H4 (cell line): ENCODE data around the gene PSME3IP1. TPM values are rescaled to one million over a fixed set of nuclear protein-coding genes. Genes with fewer than 3 reads are reported as not detected.

Experiments used
- DNase-seq: peaks from one replicate; pipeline ENCODE4 v3.0.0-alpha.2; 2015; ENCODE audit warnings: low spot score
- total RNA-seq: library from RNA; depleted of rRNA; stranded (reverse); fragments of >200 nt; shearing (Covaris generic); gene quantifications from 2 replicates; pipeline ENCODE4 v1.2.3, GENCODE V29; 2014

PSME3IP1 gene
- total RNA-seq, 1 experiment from 2014 or later = 104 TPM

- DNase-seq = no peak
Measured at GRCh38 chr16:57145046-57146021, 40.5 kb downstream of the PSME3IP1 start.

GRCh38 chr16:57144027-57144426 is 41.8 kb downstream of the PSME3IP1 start:
- DNase-seq = no peak

DNA sequence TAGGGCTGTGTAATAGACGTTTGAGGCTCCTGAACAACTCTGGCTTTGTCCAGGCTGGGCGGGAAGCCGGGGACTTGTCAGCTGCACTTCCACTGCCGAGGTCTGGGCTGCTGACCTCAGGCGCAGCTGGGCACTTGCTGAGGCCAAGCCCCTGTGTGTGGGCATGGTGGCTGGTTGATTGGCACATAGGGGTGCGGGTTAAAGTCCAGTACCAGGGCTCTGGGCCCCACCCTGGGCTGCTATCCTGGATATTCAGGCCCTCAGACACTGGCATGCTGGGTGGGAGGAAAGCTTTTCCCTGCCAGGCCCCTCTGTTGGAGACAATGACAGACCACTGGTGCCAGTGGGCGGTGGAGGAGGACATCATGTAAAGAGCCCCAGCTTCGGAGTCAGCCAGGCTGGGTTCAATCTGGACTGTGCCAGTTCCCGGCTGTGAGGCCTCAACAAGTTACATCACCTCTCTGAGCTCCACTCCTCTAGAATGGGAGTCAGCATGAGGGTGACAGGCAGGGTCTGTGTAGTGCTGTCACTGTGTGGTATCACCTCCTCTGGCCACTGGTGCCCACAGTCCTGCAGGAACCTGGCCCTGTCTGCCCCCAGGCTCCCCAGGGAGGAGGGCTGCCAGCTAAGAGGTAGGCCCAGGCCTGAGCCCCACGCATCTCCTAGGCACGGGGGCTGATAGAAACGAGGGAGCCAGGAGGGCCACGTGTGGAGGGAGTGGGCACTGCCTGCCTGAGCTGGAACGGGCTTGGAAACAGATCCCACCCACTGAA is 42.5 kb downstream of the PSME3IP1 start:
- DNase-seq = no peak

DNA sequence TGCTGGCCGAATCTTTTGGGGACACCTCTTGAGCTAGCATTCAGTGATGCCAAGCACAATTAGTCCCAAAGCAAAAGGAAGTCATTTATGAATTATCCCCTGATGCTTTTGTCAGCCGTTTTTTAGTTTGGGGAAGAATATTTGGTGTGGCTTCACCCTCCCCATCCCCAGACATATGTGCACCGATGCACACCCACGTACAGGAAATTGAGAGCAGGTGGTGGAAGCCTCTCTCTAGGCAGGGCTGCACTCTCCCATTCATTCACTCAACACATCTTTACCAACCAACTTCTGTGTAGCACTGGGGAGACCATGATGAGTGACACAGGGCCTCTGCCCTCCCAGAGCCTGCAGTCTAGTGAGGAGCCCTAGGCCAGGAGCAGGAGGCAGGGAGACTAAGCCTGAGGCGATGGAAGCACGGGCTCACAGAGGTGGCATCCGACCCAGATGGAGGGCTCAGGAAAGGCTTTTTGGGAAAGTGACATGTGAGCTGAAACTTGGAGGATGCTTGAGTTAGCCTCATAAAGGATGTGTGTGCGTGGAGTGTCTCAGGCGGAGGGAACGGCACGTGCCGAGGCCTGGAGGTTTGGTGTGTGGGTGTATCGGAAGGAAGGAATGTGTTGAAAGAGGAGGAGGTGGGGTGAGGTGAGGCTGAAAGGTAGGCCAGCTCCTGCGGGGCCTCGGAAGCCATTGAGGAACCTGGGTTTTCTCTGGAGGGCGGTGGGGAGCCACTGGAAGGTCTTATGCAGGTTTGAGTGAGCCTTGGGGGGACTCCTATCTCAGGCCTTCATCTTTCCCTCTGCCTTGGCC is 43.8 kb downstream of the PSME3IP1 start:
- DNase-seq = no peak

DNA sequence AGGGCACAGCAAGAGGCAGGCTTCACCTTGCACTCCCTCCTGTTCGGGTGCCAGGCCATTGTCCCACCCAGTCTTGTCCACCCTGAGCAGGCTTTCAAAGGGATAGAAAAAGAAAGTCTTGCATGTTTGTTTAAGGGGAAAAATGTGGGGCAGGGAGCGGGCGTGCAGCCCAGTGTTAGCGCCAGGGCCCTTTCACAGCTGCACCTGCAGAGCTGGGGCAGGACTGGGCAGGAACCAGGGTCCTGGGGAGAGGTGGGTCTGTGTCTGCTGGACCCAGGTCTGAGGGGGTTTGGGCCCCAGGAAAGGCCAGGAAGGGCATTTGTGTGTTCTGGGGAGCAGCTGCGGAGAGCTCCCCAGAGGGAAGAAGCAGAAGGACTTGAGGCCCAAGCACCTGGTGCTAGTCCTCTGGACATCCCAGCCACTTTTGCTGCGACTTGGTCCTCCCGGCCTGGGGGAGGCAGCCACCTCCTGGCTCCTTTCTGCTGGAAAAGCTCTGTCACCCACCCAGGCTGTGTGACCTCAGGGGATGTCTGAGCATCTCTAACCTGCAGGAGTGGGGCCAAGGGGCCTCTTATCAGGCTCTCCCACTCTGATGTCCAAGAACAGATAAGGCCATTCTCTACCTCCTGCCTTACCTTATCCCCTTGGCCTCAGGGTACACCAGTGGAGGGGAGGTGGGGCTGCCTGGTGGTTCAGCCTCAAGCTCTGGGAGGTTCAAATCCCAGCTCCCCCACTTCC is 44.7 kb downstream of the PSME3IP1 start:
- no peak for DNase-seq

- no peak for DNase-seq
Measured at GRCh38 chr16:57138281-57138935, 47.4 kb downstream of the PSME3IP1 start.

DNA sequence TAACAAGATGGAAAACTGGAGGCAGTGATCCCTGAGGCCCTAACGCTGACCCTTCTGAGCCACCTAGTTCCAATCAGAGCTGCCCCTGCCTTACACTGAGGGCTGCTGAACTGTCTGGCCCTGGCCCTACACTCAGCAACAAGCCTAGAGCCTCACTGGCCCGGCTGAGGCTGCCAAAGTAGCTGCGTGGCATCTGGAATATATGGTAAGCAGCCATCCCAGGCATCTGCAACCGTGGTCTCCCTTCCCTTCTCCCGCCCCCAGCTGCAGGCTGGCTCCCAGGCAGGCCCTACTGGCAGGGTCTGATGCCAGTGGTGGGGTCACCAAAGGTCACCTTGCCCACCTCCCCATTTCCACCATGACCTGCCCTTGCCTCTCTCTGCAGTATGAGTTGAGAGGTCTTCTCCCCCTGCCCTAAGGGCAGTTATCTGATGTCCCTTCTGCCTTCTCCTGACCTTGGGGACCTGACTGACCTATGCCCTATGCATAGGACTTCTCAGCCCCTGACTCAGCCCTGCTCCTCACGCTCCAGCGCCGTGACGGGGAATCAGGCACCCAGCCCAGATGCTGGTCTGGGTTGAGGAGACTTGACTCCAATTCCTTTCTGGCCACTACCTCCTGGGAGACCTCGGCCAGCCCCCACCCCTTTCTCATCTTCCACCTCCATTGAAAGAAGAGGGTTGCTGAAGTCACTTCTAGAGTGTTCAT is 48.1 kb downstream of the PSME3IP1 start:
- no peak for DNase-seq

- DNase-seq = no peak
Measured at GRCh38 chr16:57137043-57137442, 48.8 kb downstream of the PSME3IP1 start.

GRCh38 chr16:57134982-57135381 is 50.9 kb downstream of the PSME3IP1 start:
- DNase-seq = no peak

DNA sequence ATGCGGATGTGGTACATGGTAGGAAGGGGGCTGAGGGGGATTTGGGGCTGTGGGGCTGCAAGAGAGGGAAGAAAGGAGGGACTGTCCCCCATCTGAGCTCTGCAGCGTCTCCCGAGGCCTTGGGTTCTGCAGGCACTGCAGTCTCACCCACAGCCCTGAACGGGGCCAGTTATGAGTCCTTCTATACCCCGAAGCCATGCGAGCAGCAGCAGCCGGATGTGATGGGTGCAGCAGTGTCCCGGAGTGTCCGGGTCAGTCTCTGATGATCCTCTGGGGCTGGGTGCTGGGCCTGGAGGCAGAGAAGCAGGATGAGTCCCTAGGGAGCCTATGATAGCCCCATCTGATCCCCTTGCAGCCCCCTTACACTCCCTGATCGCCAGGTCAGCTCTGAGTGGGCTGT is 52.0 kb downstream of the PSME3IP1 start:
- no peak for DNase-seq

DNA sequence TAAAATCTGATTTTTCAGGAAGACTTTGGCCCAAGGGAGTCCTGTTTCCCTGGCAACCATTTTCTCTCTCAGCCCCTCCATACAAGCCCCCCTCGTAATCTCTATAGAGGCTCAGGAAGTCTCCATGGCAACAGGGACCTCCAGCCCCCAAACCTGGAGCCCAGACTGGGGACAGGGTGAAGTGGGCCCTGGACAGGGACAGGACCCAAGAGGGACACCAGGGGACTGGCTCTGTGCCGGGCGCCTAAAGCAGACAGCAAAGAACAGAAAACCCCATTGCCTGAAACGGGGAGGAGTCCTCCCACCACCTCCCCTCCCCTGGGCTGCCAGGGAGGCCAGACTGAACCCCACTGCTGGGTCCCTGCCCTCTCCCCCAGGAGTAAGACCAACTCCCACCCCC is 52.8 kb downstream of the PSME3IP1 start:
- no peak for DNase-seq

- no peak for DNase-seq
Measured at GRCh38 chr16:57132470-57132869, 53.4 kb downstream of the PSME3IP1 start.

- no peak for DNase-seq
Measured at GRCh38 chr16:57131351-57131970, 54.4 kb downstream of the PSME3IP1 start.

DNA sequence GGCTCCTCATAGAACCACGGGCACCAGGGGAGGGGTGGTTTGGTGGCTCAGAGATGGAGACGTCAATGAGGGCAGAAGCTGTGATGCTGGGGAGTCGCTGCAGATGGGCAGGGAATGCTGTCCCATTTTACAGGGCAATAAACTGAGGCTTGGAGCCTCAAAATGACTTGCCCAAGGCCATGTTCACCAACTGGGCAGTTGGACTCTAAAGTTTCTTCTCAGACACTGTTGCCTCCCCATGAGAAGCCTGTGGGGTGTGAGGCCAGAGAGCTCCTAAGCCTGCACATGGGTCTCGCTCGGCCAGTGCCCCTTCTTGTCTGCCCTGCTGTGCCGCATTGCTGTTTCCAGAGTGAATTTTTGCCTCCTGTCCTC is 54.9 kb downstream of the PSME3IP1 start:
- no peak for DNase-seq

GRCh38 chr16:57128771-57129389 is 57.0 kb downstream of the PSME3IP1 start:
- DNase-seq = no peak

- DNase-seq = no peak
Measured at GRCh38 chr16:57127836-57128235, 58.0 kb downstream of the PSME3IP1 start.

GRCh38 chr16:57127037-57127763 is 58.6 kb downstream of the PSME3IP1 start:
- DNase-seq = no peak

DNA sequence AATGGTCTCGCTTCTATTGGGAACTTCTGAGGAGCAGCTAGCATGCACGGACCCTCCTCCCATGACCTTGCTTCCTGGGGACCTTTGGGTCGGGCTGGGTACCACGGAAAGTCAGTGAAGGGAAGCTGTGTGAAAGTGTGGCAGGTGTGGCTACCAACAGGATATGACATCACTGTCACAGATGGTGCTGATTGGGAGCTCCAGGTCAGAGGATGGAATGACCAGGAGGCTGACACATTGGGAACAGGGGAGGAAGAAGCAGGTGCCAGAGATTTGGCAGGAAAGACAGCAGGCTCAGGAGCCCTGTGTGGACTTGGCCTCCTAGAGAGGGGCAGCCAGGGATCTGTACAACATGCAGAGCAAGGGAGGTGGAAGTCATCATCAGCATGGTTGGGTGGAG is 59.4 kb downstream of the PSME3IP1 start:
- no peak for DNase-seq
